HG03378 (cell line): ENCODE data around the gene MACROH2A1.

ENCODE experiments used
- ATAC-seq: cut with Tn5 transposase; IDR thresholded peaks from one replicate; pipeline ENCODE4 v1.9.1; 2021; ENCODE audit warnings: mild to moderate bottlenecking, moderate library complexity; ENCODE audit not compliant: unreplicated experiment

MACROH2A1 gene

DNA sequence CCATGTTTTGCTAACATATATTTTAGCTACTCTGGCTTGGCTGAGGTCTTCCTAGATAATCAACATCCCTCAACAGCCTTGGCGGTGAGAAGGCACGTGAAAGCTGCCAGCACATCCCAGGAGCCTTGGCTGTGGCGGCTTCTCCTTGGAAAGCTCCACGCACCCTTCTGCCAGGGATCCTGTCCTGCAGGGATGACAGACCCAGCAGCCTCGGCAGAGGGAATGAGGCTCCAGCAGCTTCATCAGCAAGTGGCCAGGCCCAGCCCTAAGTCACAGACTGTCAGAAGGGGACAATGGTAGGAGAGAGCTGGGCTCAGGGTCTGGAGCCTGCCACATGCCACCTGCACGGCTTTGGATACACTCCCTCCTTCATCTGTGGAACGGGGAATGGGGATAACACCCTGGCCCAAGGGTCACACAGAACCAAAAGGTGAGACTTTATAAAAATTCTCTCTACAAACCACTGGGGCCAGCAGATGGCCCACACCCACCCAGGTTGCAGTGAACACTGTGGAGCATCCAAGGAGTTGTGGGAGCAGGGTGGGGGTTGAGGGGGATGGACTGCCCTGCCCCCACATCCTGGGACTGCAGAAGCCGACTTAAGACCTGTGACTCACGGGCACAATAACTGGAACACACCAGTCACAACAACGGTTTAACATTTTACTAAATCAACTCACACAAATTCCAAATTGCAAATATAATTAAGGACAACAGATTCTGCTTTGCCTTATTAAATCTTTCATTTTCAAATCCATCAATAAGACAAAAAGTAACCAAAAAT is 65.1 kb downstream of the MACROH2A1 start:
- ATAC-seq: no peak

DNA sequence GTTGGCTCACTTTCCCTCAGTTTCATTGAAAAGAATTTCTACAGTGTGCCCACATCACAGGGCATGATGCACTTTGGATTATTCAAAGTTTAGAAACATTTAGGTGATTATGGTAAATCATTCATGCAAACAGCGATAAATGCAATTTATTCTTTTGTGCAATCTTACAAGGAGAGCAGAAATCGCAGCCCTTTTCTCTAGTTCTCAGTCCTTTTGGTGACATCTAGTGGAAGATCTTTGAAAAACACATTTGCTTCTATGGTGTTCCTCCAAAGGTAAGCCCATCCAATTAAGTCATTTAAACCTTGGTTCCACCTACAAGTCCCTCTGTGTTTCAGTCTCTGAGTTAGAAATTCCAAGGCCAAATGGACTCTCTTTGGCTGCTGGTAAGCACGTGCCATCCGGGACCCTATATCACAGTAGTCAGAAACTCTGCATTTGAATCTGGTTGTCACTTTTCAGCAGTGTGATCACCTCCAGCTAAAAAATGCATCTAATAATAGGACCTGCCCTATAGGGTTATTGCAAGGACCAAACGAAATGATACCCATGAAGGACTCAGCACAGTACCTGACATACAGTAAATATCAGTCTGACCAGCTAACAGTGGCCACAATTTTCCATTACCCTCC is 66.4 kb downstream of the MACROH2A1 start:
- ATAC-seq: no peak

DNA sequence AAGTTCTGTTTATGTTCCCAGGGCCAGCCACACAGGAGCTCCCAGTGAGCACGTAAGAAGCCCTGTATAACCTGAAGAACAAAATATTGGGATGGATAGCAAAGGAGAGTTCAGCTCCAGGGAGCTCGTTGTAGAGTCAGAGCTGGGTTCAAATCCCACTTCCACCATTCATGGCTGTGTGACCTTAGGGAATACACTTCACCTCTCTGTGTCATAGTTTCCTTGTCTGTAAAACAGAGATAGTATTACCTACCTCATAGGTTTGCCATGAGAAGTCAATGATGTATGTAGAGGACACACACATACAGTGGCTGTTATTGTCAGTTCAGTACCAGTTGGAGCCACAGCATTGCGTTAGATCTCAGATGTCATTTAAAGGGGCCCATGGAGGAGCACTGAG is 67.4 kb downstream of the MACROH2A1 start:
- no peak for ATAC-seq

DNA sequence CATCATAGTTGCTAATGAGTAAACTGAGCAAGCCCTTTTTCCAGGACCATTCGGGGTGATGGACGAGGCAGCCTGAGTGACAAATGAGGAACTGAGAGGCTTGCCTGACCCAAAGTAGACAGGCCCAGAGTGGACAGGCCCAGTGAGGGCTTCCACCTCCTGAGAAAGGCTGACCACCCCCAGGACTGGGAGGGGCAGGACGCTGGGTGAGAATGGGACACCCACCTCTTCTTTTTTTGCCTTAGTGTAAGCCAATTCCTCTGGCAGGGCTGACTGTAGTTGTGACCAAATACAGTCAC is 68.3 kb downstream of the MACROH2A1 start:
- ATAC-seq: no peak

DNA sequence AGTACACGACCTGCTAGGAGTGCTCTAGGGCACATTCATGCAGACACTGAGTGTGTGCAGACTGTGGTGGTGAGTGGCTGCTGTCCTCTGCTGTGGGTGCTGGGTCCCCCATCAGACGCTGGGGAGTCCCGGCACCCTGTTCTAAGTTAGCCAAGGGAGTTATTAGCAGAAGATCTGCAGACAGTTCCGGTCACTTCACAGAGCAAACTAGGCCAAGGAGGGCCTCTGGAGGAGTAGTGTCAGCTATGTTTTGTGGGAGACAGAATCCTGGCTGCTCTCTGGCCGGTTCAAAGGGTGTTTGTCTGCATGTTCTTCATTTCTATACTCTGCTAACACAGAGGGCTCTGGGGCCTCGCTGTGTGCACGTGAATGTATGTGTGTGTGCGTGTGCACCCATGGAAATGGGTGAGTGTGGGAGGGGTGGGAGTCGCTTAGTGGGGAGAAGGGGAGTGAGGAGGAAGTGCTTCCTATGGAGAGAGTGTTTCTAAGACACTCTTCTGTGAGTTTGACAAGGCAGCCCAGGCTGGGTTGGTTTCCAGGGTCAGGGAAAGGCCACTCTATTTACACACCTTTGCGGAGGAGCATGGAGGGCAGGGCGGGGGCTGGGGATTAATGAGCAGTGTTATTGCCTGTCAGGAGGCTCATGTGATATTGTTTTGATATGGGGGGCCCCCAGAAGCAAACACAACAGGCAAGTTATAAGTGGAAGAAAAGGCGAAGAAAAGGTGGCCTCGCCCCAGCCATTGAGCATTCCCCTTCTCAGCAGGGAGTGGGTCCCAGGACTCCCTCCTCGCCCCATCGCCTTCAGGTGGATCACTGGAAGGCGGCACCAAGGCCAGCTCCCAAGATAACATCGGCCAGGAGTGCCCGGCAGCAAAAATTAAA is 68.9 kb downstream of the MACROH2A1 start:
- ATAC-seq: no peak

DNA sequence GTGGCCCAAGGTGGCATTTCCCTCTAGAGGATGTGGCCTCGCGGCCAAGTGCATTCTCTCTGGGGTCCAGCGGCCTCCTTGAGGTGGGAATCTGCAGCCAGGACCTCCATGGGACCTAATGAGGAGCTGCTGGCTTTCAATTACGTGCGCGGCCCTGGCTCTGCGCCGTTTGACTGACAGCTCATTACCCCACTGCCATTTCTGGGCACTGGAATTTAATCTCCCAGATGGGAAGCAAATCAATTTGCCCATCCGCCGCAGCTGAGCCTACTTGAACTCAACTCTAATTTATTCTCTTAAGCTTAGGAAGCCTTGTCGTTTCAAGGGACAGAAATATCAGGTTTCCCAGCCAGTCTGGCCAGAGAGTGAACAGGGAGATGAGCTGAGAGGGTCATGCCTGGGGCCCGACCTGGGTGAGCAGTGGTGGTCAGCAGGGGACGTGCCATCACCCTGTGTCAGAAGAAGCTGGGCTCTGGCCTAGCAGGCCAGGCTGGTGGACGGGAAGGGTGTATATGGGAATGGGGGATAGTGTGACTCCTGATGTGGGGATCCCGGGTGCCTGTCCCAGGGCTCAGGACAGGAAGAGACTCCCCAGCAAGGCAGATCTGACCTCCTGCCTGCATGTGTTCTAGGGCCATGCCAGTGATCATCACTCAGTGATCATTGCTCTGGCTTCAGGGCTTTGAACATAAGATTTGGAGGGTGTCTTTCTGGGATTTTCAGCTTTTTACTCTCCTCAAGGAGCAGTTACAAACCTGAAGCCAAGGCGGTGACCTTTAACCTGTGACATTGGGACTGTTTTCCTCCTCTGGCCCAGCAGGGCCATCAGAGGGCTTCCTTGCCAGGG is 69.7 kb downstream of the MACROH2A1 start:
- ATAC-seq: no peak

DNA sequence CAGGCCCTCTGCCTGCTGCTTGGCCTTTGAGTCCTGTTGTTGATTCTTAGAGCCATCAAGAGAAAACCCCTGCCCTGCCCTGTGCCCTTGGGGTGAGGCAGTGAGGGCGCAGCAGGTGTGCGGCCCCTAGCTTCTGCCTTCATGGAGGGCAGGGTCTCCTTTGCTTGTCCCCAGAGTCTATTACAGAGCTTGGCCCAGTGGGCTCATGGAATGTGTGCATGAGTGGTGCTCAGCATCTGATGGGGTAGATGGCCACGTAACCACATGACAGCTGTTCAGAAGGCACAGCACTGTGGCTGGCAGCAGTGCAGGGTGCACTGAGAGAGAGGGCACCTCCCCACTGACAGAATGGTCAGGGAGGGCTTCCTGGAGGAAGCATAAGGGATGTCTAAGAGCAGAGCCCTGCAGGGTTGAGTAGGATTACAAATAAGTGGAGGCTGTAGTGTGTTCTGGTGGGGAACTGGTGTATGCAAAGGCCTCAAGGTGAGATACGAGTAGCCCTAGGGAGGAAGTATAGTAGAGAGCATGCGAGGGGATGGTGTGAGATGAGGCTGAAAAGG is 70.8 kb downstream of the MACROH2A1 start:
- no peak for ATAC-seq

DNA sequence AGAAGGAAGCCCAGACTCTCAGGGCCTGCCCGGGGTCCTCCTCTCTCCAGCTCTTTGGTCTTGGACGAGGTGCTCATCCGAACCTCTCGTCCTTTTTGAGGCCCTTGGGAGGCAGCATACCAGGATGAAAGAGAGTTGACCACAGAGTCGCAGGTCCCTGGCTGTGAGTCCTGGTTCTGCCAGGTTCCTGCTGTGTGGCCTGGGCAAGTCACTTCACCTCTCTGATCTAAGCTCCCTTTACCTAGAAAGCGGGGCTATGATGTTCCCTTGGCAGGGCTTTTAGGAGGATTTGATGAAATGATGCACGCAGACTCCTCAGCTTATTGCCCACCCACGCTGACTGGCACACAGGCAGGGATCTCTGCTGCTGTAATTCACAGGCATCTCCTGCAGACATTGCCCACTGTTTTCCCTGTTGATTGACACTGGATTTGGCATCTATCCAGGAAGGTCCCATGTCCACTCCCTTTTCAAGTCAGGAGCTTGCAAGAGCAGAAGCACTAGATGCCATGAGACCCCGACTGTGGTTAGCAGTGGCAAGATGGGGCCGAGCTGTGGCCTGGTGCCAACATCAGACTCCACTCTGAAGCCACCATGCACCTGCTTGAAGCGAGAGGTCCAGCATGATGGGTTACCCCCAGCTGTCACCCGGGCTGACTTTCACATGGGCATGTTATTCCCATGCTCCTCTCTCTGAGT is 71.5 kb downstream of the MACROH2A1 start:
- ATAC-seq: no peak

DNA sequence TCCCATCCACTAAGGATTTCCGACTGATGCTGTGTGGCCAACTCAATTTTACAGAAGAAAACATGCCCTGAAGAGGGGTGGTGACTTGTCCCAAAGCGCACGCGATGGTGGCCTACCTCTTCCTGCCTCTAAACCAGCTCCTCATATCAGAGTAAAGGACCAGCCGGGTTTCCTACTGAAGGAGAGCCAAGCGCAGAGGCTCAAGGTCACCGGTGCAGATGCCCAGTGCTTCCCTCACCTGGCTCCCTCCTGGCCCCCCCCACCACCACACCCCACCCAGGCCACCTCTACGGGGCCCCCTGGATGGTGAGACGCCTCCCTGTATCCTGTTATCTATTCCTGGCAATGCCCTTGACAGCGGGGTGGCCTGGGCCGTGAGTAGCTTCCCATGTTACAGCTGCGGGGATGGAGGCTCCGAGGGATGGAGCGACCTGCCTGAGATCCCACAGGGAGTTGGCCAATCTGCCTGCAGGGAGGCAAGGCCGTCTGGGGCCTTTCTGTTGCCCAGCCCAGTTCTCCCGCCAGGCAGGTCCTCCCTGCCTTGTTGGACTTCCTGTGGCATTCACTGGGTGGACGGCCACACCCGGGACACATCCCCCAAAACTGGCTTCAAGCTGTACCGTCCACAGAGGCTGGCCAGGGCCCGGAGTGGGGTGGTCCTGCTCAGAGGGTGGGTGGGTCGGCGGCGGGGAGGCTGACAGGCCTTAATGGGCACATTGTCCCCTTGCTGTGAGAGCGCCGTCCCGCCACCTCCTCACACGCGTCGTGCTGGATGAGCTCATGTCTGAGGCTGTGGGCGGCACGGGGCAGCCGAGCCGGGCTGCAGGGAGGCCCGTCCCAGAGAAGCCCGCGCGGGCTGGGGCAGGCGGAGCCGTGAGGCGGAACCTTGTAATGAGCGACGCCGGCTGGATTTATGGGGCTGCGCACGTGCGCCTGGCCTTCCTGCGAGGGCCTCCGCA is 72.5 kb downstream of the MACROH2A1 start:
- no peak for ATAC-seq

DNA sequence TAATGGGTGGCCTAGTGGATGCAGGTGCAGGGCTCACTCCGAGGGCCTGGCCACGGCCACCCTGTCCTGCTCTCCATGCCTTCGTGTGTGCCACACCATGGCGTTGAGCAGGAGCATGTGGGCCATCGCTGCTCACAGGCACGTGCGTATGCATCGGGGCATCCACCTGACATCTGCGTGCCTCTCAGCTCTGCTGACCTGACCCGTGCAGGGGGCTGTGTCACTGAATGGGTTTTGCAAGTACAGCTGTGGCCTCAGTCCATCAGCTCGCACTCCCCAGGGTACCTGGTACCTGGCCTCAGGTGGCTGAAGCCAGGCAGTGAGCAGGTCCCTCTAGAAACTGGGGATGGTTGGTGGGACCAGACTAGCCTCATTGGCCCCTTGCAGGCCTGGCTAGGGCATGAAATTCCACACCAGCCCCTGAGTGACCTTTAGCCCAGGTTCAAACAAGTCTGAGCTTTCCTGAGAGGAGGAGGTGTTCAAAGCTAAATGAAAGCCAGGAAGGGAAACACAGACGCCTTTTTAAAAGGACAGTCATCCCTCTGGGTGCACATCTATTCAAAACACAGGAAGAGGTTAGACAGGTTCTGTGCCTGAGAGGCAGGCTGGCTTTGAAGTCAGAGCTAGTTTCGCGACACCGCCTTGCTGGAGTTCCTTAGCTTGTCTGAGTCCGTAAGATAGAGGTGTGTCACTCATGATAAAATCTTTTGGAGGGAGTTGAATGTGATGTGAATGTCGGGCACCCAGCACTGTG is 74.0 kb downstream of the MACROH2A1 start:
- ATAC-seq: no peak

DNA sequence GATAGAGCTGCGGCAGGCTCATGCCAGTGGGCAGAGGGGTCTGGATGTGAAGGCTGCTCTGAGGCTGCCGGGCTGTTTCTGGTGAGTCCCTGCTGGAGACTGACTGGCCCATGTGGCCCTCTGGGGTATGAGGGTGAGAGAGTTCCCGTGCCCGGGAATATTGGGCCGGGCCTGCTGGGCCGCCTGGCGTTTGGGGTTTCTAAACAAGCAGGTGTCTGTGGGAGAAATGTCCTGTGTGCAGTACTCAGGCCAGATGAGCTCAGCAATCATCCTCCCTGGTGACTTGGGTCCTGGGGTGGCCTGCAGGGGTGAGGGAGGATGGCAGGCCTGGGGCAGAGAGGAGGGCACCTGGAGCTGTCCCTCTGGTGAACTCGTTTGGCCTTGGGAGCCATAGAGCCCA is 74.9 kb downstream of the MACROH2A1 start:
- no peak for ATAC-seq

DNA sequence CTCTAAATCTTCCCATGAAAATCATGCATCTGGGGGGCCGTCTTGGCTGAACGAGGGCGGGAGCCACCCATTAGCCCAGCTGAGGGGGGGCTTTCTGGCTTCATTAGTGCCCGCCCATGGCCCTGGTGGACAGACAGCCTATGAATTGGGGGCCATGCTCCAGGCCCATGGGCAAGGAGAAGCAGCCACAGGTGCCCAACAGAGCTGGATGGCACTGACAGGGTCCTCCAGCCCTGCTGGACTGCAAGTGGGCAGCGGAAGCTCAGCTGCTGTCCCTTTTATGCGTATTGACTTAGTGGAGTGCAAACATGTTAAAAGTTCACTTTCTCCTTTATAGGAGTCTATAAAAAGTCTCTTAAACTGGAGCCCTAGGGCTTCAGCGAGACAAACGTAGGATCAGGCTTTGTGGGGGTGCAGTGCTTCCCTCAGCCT is 75.3 kb downstream of the MACROH2A1 start:
- ATAC-seq: no peak

DNA sequence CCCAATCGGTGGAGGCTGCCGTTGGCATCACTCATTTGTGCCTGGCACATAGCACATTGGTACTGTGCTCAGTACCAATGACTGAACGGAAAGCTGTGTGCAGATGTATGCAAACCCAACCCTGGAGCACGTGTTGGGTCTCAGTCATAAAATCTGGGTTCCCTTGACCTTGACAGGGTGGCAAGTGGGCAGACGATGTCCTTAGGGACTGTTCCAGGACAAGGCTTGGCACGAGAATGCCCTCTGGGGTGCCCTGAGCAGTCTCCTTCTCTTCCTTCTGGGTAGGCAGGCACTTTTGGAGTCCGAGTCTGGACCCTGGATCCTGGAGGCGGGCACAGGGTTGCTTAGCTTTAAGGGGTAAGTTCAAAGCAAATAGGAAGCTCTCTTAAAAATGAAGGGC is 75.8 kb downstream of the MACROH2A1 start:
- ATAC-seq: no peak

DNA sequence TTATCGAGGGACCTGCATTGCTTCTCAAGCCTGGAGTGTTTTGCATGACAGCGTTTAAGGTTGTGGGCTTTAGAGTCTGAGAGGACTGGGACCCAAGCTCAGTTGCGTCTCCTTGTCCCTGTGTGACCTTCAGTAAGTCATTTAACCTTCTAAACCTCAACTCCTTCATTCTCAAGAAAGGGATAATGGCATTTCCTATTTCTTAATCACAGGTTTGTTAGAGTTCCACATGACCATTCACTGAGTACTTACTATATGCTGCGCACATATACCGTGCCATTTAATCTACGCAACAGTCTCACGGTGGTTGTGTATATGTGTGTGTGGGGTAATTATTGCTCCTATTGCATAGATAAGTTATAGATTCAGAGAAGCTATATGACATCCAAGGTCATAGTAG is 76.3 kb downstream of the MACROH2A1 start:
- ATAC-seq: no peak

DNA sequence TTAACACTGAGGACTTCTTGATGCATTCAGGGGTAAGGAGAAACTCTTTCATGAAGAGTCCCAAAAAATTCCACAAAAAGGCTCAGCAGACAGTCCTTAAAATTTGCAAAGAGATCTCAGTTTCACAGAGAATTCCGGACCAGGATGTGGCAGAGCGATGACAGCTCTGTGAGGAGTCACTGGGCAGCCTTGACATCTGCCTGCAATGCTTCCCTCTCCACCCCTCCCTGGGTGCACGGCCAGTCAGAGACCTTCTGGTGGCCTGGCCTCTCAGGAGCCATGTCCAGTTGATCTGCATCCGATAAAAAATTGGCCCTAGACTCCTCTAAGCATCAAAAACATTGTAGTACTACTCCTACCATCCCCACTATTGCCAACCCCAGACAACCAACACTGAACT is 76.8 kb downstream of the MACROH2A1 start:
- no peak for ATAC-seq

DNA sequence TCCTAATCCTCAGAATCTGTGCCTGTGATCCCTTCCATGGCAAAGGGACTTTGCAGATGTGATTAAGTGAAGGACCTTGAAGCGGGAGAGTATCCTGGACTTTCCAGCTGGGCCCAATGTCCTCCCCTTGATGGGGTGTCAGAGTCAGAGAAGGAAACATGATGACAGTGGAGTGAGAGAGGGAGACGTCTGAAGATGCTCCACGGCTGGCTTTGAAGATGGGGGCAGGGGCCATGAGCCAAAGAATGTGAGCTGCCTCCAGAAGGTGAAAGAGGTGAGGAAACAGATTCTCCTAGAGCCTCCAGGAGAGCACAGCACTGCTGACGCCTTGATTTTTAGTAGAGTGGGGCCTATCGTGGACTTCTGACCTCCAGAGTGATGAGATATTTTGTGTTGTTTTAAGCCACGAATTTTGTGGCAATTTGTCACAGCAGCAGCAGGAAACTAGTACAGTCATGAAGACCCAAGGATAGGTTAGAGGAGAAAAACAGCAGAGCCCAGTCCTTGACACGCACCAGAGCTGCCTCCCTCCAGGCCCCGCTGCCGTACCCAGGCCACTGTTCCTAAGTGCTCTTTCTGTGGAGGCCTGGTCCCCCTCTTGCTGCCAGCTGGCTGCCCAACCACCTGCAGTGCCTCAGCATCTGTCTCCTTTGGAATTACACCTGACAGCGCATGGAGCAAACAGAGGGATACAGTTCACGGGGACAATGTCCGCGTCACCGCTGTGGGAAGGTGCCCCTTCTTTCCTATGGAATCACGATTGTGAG is 78.1 kb downstream of the MACROH2A1 start:
- no peak for ATAC-seq

DNA sequence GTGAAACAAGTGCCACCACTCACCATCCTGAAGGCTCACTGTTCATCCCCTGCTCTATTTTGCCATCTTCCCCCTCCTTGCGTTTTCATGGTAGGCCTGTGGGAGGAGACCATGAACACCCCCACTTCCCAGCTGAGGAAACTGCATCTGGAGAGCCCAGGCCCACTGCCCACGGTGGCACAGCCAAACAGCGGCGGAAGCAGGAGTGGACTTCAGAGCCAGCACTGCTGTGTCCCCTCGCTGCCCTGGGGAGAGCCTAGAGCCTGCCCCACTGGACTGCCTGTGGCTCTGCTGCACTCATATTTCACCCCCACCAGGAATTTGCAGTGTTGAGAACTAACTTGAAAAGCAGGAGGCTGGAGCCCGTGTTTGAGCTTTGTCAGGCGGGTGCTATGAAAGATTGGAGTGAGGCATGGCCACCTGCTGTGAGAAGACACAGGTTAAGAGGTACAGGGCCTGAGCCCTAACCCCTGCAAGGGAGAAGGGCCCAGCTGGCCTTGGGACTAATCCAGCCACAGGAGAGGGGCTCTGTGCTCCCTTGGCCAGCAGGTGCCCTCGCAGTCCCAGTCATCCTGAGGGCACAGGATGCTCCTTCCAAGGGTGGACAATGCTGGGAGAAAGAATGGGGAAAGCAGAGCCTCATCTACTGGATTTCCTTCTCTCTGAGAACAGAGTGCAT is 79.0 kb downstream of the MACROH2A1 start:
- ATAC-seq: no peak
